ENCODE results near the gene MELTF. TPM values are rescaled to one million over a fixed set of nuclear protein-coding genes. Genes with fewer than 3 reads are reported as not detected.
A peak's percentile ranks its signal among the peaks of the same experiment; 100 is the strongest.

MELTF gene
- polyA plus RNA-seq, 2 of the 4 experiments (the other 2 are of a cell fraction) = 10.5 to 23.4 TPM

GRCh38 chr3:197030379-197031314 lies 1.0 kb upstream of the MELTF start:
- Histone ChIP-seq H3K4me2 (peak overlapping the region; percentile 96), H3K9me3 (no peaks in the 10 kb centered on the region), H3K4me1 (peaks cover 31% of the 10 kb centered on the region), H3K4me3 (no peak overlapping the region), H3K27ac (peak overlapping the region; percentile 97 to 99)
- FAIRE-seq (no peak), ATAC-seq (0 out of 6 replicates have a peak, but pooled peaks of 1 of the 2 experiments have one; percentile 0), DNase-seq (ENCODE audit: low read depth in 1 of 2, low spot score in 1 of 2) (no peak)
- ChIA-PET POLR2A (interaction anchor here (1.0 kb wide), 1 partner anchor 9 kb away, joined by 3 read pairs; no protein-coding TSS in a partner anchor), CTCF (interaction anchor here (0.7 to 5.7 kb wide), 27 partner anchors 9 to 227 kb away, joined by 3 to 49 read pairs (median 5); no protein-coding TSS in a partner anchor)
- 93% methylated on average over 26 of the region's 33 CpGs for WGBS (ENCODE audit: missing lambda C conversion rate)
- TF ChIP-seq SMC3 (IDR thresholded peaks at IDR 0.05) (no peak), PBX3 (IDR thresholded peaks at IDR 0.05) (no peak), E2F6 (IDR thresholded peaks at IDR 0.05; ENCODE audit: borderline replicate concordance, low read depth) (no peak), RNF2 (IDR thresholded peaks at IDR 0.05; ENCODE audit: borderline replicate concordance, low read depth) (no peak), RARB (CRISPR knock-in tag; IDR thresholded peaks at IDR 0.05) (no peak), HOXB13 (CRISPR knock-in tag; IDR thresholded peaks at IDR 0.05; ENCODE audit: low read depth) (no peak), CTCF (IDR thresholded peaks at IDR 0.05) (no peak), MAZ (IDR thresholded peaks at IDR 0.05; ENCODE audit: borderline replicate concordance, low read depth, low read length) (no peak), MYC (IDR thresholded peaks at IDR 0.05; ENCODE audit: borderline replicate concordance, low read length) (no peak), TP53 (CRISPR knock-in tag; IDR thresholded peaks at IDR 0.05) (no peak)

GRCh38 chr3:197028728-197029510 lies 698 bp downstream of the MELTF start:
- DNase-seq (ENCODE audit: low read depth in 1 of 2, low spot score in 1 of 2) (peak in 1 of 2 experiments; percentile 25), ATAC-seq (peak in 1 of 2 experiments; percentile 21; a peak in 3 of 6 replicates), FAIRE-seq (no peak)
- Histone ChIP-seq H3K9me3 (no peaks in the 10 kb centered on the region), H3K4me1 (peaks cover 31% of the 10 kb centered on the region), H3K27ac (peak overlapping the region; percentile 97 to 99), H3K4me2 (peak overlapping the region; percentile 96), H3K4me3 (peak overlapping the region; percentile 100)
- POLR2A ChIA-PET = interaction anchor here (1.5 kb wide), 1 partner anchor 26 kb away, joined by 3 read pairs; no protein-coding TSS in a partner anchor
- no peak for TF ChIP-seq NR3C1 (IDR thresholded peaks at IDR 0.05)
- no peak for TF ChIP-seq JUN (IDR thresholded peaks at IDR 0.05)
- peak; percentile 98 for TF ChIP-seq ZFP36 (IDR thresholded peaks at IDR 0.05; ENCODE audit: borderline replicate concordance, partially characterized antibody)
- TF ChIP-seq POLR2A (IDR thresholded peaks at IDR 0.05; ENCODE audit: low read length) = no peak
- TF ChIP-seq GATA3 (IDR thresholded peaks at IDR 0.05; ENCODE audit: borderline replicate concordance) = no peak
- no peak for TF ChIP-seq PHF8 (IDR thresholded peaks at IDR 0.05; ENCODE audit: borderline replicate concordance, low read depth)
- 0% methylated on average over 11 of the region's 67 CpGs for WGBS (ENCODE audit: missing lambda C conversion rate)
- CTCF ChIA-PET = interaction anchor here (0.6 to 5.7 kb wide), 24 partner anchors 7 to 228 kb away, joined by 3 to 49 read pairs (median 4); no protein-coding TSS in a partner anchor

Measured in A549 (cell line).